Endodermal cell (in vitro differentiated cells): ENCODE results near the gene SFXN5. TPM values are rescaled to one million over a fixed set of nuclear protein-coding genes. Genes with fewer than 3 reads are reported as not detected.

Experiments
- DNase-seq: peaks from one replicate; pipeline ENCODE4 v3.0.0-alpha.2; 2017
- H3K27ac ChIP-seq: 2 replicates; pipeline ENCODE4 v1.5.1; 2013; ENCODE audit warnings: mild to moderate bottlenecking, low read depth, low read length, moderate library complexity
- H3K27me3 ChIP-seq: 2 replicates; pipeline ENCODE4 v1.6.1; 2013; ENCODE audit warnings: mild to moderate bottlenecking, low read length, moderate library complexity; ENCODE audit not compliant: insufficient read depth, control insufficient read depth, poor library complexity, severe bottlenecking
- H3K36me3 ChIP-seq: 2 replicates; pipeline ENCODE4 v1.7.0; 2013; ENCODE audit warnings: mild to moderate bottlenecking, low read length, moderate library complexity; ENCODE audit not compliant: control insufficient read depth, insufficient read depth
- H3K4me1 ChIP-seq: one replicate; pipeline ENCODE4 v1.7.0; 2013; ENCODE audit warnings: low read length; ENCODE audit not compliant: control insufficient read depth, insufficient read depth
- H3K4me3 ChIP-seq: 2 replicates; pipeline ENCODE4 v1.5.1; 2013; ENCODE audit warnings: mild to moderate bottlenecking, low read length, moderate library complexity
- H3K9ac ChIP-seq: 2 replicates; pipeline ENCODE4 v1.6.1; 2013; ENCODE audit warnings: mild to moderate bottlenecking, low read length, moderate library complexity; ENCODE audit not compliant: poor library complexity, severe bottlenecking; ENCODE audit errors: extremely low read depth
- H3K9me3 ChIP-seq: 2 replicates; pipeline ENCODE4 v1.6.1; 2013; ENCODE audit warnings: mild to moderate bottlenecking, low read length, moderate library complexity; ENCODE audit not compliant: control insufficient read depth
- H3K27ac Mint-ChIP-seq: 2 replicates; pipeline ENCODE4 v1.8.0; 2020; ENCODE audit warnings: mixed read lengths
- H3K27me3 Mint-ChIP-seq: 2 replicates; pipeline ENCODE4 v1.8.0; 2021; ENCODE audit warnings: mild to moderate bottlenecking, mixed read lengths; ENCODE audit not compliant: insufficient read depth
- H3K36me3 Mint-ChIP-seq: 2 replicates; pipeline ENCODE4 v1.8.0; 2020; ENCODE audit warnings: low read depth, mixed read lengths
- H3K4me1 Mint-ChIP-seq: 2 replicates; pipeline ENCODE4 v1.8.0; 2020; ENCODE audit warnings: mixed read lengths
- H3K4me3 Mint-ChIP-seq: 2 replicates; pipeline ENCODE4 v1.8.0; 2020; ENCODE audit warnings: mild to moderate bottlenecking, moderate library complexity, mixed read lengths
- H3K9me3 Mint-ChIP-seq: 2 replicates; pipeline ENCODE4 v1.8.0; 2020; ENCODE audit warnings: mild to moderate bottlenecking, mixed read lengths
- CTCF ChIP-seq: fragments of 200-600 bp; sonication (generic); conservative IDR thresholded peaks from 2 replicates; pipeline ENCODE4 v1.5.0; 2021; ENCODE audit warnings: antibody characterized with exemption, mild to moderate bottlenecking
- WGBS, 2 experiments: methylation state at CpG; one replicate each; pipeline versions ENCODE4 v1.1.5 to v1.1.7; 2013; ENCODE audit warnings: missing lambda C conversion rate in 2 of 2, mixed read lengths in 1 of 2; ENCODE audit not compliant: insufficient coverage in 1 of 2, insufficient read length in 1 of 2; 5-methylcytosine and 5-hydroxymethylcytosine counted together
- total RNA-seq, 2 donors: library from RNA; stranded (reverse); fragmentation: NEBNext Ultra II Directional in 1 of 2; extraction: Animal tissue kit (Norgen Biotek cat#: 25700) in 1 of 2; gene quantifications; 2 replicates in 1 of 2; 3 replicates in 1 of 2; pipeline ENCODE4 v1.2.1, GENCODE V29; 2021

Gene SFXN5
- total RNA-seq, 2 donors from 2014 or later, result 30.7 to 32.8 TPM

GRCh38 chr2:73089270-73090030 lies 17.9 kb upstream of the SFXN5 start:
- H3K36me3 ChIP-seq, result peaks cover 7% of the 10 kb centered on the region
- H3K9ac ChIP-seq, result no peak overlapping the region
- Mint-ChIP-seq H3K27ac (peak overlapping the region; percentile 76), H3K9me3 (no peaks in the 10 kb centered on the region), H3K4me3 (no peak overlapping the region), H3K4me1 (peaks cover 4% of the 10 kb centered on the region), H3K27me3 (no peaks in the 10 kb centered on the region), H3K36me3 (no peaks in the 10 kb centered on the region)
- H3K9me3 ChIP-seq, result no peaks in the 10 kb centered on the region
- no peaks in the 10 kb centered on the region for H3K27me3 ChIP-seq
- no peaks in the 10 kb centered on the region for H3K4me1 ChIP-seq
- peak; percentile 62 for DNase-seq
- H3K4me3 ChIP-seq, result no peak overlapping the region
- TF ChIP-seq CTCF, result no peak
- no peak overlapping the region for H3K27ac ChIP-seq
- 91 to 100% methylated on average over 4 to 11 of the region's 11 CpGs for WGBS, 2 experiments

- no peaks in the 10 kb centered on the region for H3K9me3 ChIP-seq
- Mint-ChIP-seq H3K4me1 (peaks cover 4% of the 10 kb centered on the region), H3K27me3 (no peaks in the 10 kb centered on the region), H3K27ac (no peak overlapping the region), H3K9me3 (no peaks in the 10 kb centered on the region), H3K4me3 (no peak overlapping the region), H3K36me3 (no peaks in the 10 kb centered on the region)
- no peak for TF ChIP-seq CTCF
- H3K4me3 ChIP-seq, result no peak overlapping the region
- no peak for DNase-seq
- no peaks in the 10 kb centered on the region for H3K4me1 ChIP-seq
- no peak overlapping the region for H3K27ac ChIP-seq
- WGBS, 2 experiments, result 92 to 97% methylated on average over 11 to 14 of the region's 14 CpGs
- H3K36me3 ChIP-seq, result peaks cover 12% of the 10 kb centered on the region
- no peak overlapping the region for H3K9ac ChIP-seq
- no peaks in the 10 kb centered on the region for H3K27me3 ChIP-seq
Observed at GRCh38 chr2:73088703-73089102, 17.2 kb upstream of the SFXN5 start.

- no peak for DNase-seq
- Mint-ChIP-seq H3K4me3 (no peak overlapping the region), H3K27me3 (no peaks in the 10 kb centered on the region), H3K9me3 (no peaks in the 10 kb centered on the region), H3K27ac (peak overlapping the region; percentile 35), H3K36me3 (no peaks in the 10 kb centered on the region), H3K4me1 (peaks cover 4% of the 10 kb centered on the region)
- 93 to 94% methylated on average over 10 to 12 of the region's 12 CpGs for WGBS, 2 experiments
- Histone ChIP-seq H3K36me3 (peaks cover 12% of the 10 kb centered on the region), H3K9ac (no peak overlapping the region), H3K27me3 (no peaks in the 10 kb centered on the region), H3K4me1 (no peaks in the 10 kb centered on the region), H3K4me3 (no peak overlapping the region), H3K9me3 (no peaks in the 10 kb centered on the region), H3K27ac (no peak overlapping the region)
- no peak for TF ChIP-seq CTCF
Observed at GRCh38 chr2:73088211-73088610, 16.7 kb upstream of the SFXN5 start.
